Measurements from ENCODE around the gene ADGRA3. TPM values are rescaled to one million over a fixed set of nuclear protein-coding genes. Genes with fewer than 3 reads are reported as not detected.

The ADGRA3 gene
- polyA plus RNA-seq, 1 experiment = 10.6 TPM

GRCh38 chr4:22428441-22428840 is 87.4 kb downstream of the ADGRA3 start:
- DNase-seq (ENCODE audit: low read depth) = no peak
- TF ChIP-seq CTCF (IDR thresholded peaks at IDR 0.05; ENCODE audit: insufficient read depth, low read depth, low read length) = no peak
- ChIA-PET POLR2A (no interaction called here), CTCF (no interaction called here)
- no peaks in the 10 kb centered on the region for H3K36me3 ChIP-seq (ENCODE audit: control insufficient read depth, insufficient read depth, low read length)
- H3K4me3 ChIP-seq (ENCODE audit: low read depth, low read length) = no peak overlapping the region
- H3K27me3 ChIP-seq (ENCODE audit: control insufficient read depth, insufficient read depth, low read length) = no peaks in the 10 kb centered on the region

GRCh38 chr4:22427675-22428074 is 88.2 kb downstream of the ADGRA3 start:
- POLR2A ChIA-PET = no interaction called here
- CTCF ChIA-PET = interaction anchor here (1.0 kb wide), 1 partner anchor 79 kb away, joined by 6 read pairs; no protein-coding TSS in a partner anchor
- no peak for DNase-seq (ENCODE audit: low read depth)

GRCh38 chr4:22420291-22420690 is 95.6 kb downstream of the ADGRA3 start:
- Histone ChIP-seq H3K36me3 (ENCODE audit: control insufficient read depth, insufficient read depth, low read length) (no peaks in the 10 kb centered on the region), H3K4me3 (ENCODE audit: low read depth, low read length) (no peak overlapping the region), H3K27me3 (ENCODE audit: control insufficient read depth, insufficient read depth, low read length) (no peaks in the 10 kb centered on the region)
- no peak for DNase-seq (ENCODE audit: low read depth)
- POLR2A ChIA-PET = no interaction called here
- CTCF ChIA-PET = no interaction called here
- no peak for TF ChIP-seq CTCF (IDR thresholded peaks at IDR 0.05; ENCODE audit: insufficient read depth, low read depth, low read length)

More at GRCh38 chr4:22427675-22428074, 88.2 kb downstream of the ADGRA3 start:
- TF ChIP-seq CTCF (IDR thresholded peaks at IDR 0.05; ENCODE audit: insufficient read depth, low read depth, low read length) = no peak
- Histone ChIP-seq H3K36me3 (ENCODE audit: control insufficient read depth, insufficient read depth, low read length) (no peaks in the 10 kb centered on the region), H3K27me3 (ENCODE audit: control insufficient read depth, insufficient read depth, low read length) (no peaks in the 10 kb centered on the region), H3K4me3 (ENCODE audit: low read depth, low read length) (no peak overlapping the region)

GRCh38 chr4:22417408-22417807 is 98.5 kb downstream of the ADGRA3 start:
- TF ChIP-seq CTCF (IDR thresholded peaks at IDR 0.05; ENCODE audit: insufficient read depth, low read depth, low read length) = no peak
- ChIA-PET CTCF (interaction anchor here (0.9 to 1.8 kb wide), 3 partner anchors 9 to 273 kb away, joined by 3 to 4 read pairs (median 4); no protein-coding TSS in a partner anchor), POLR2A (no interaction called here)
- DNase-seq (ENCODE audit: low read depth) = no peak
- no peaks in the 10 kb centered on the region for H3K27me3 ChIP-seq (ENCODE audit: control insufficient read depth, insufficient read depth, low read length)
- H3K4me3 ChIP-seq (ENCODE audit: low read depth, low read length) = no peak overlapping the region
- no peaks in the 10 kb centered on the region for H3K36me3 ChIP-seq (ENCODE audit: control insufficient read depth, insufficient read depth, low read length)

GRCh38 chr4:22416403-22416802 is 99.5 kb downstream of the ADGRA3 start:
- DNase-seq (ENCODE audit: low read depth) = no peak
- Histone ChIP-seq H3K4me3 (ENCODE audit: low read depth, low read length) (no peak overlapping the region), H3K27me3 (ENCODE audit: control insufficient read depth, insufficient read depth, low read length) (no peaks in the 10 kb centered on the region), H3K36me3 (ENCODE audit: control insufficient read depth, insufficient read depth, low read length) (no peaks in the 10 kb centered on the region)
- ChIA-PET POLR2A (no interaction called here), CTCF (interaction anchor here (0.6 kb wide), 1 partner anchor 615 kb away, joined by 3 read pairs; no protein-coding TSS in a partner anchor)
- no peak for TF ChIP-seq CTCF (IDR thresholded peaks at IDR 0.05; ENCODE audit: insufficient read depth, low read depth, low read length)

Data from BJ (cell line).